GDM1 (cell line): Measurements from ENCODE around the gene MACIR.
A peak's percentile ranks its signal among the peaks of the same experiment; 100 is the strongest.

Experiments
- DNase-seq: peaks from one replicate; lab custom pipeline; 2025; lab: John Stamatoyannopoulos, UW

MACIR gene

DNA sequence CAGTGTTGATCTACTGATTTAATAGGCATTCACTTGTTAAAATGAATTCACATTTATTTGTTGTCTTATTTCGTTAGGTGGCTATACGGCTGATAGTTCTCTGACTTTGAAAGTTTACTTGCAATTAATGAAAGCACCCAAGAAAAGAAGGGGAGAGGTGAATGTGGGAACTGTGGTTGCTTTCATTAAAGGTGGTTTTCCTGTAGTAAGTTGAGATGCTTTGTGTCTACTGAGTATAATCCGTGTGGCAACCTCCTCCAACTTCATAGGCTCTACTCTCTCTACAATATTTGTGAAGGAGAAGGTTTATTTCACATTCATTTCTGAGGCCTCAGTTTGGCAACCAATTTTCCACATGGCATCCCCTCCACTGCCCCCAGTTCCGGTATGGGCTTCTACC lies 12.8 kb upstream of the MACIR start:
- DNase-seq: no peak

DNA sequence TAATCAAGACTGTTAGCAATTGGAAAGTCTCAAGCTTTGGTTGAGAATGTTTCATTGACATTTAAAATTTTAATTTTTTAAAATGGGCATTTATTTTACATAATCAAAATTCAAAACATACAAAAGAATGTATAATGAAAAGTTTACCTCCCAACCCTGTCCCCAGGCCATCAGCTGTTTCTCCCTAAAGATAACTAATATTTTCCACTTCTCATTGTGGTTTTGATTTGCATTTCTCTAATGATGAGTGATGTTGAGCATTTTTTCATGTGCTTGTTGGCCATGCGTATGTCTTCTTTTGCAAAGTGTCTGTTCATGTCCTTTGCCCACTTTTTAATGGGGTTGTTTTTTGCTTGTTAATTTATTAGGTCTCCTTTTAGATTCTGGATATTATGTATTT lies 11.4 kb upstream of the MACIR start:
- DNase-seq: no peak

- DNase-seq: no peak
These were observed 9.5 kb upstream of the MACIR start for GRCh38 chr5:103249068-103249467.

GRCh38 chr5:103254921-103255320 lies 3.6 kb upstream of the MACIR start:
- DNase-seq: no peak

GRCh38 chr5:103255691-103256090 lies 2.9 kb upstream of the MACIR start:
- DNase-seq: no peak

- DNase-seq: no peak
These were observed 2.4 kb upstream of the MACIR start for GRCh38 chr5:103256178-103256577.

DNA sequence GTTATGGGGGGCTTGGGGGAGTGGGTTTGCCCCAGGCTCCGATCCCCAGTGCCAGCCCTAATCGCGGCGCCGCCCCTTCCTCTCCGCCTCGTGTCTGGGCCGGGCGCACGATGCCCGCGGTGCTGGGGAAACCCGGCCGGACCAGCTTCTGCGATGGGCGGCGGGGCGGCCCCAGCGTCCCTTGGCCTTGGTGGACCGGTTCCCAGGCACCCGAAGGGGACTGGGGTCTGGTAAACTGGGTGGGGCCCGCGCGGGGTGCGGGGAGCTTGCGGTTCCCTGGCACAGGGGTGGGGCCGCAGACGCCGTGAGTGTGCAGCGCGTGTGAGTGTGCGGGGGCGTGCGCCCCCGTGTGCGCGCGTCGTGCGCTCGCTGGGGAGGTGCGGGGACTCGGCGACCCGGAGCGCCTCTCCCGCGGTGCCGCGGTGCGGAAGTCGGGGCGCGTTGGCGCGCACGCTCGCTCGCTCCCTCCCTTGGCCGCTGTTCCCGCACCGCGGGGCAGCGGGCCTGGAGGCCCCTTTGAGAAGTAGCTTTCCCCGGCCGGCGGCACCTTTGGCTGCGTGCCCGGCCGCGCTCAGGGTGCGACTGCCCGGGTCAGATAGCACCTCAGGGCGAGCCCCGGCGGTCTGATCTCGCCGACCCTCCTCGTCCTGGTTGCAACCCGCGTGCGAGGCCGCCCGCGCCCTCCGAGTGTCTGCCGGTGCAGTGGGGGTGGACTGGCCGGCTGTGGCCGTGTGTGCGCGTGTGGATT lies 568 bp downstream of the MACIR start:
- DNase-seq: peak; percentile 64

DNA sequence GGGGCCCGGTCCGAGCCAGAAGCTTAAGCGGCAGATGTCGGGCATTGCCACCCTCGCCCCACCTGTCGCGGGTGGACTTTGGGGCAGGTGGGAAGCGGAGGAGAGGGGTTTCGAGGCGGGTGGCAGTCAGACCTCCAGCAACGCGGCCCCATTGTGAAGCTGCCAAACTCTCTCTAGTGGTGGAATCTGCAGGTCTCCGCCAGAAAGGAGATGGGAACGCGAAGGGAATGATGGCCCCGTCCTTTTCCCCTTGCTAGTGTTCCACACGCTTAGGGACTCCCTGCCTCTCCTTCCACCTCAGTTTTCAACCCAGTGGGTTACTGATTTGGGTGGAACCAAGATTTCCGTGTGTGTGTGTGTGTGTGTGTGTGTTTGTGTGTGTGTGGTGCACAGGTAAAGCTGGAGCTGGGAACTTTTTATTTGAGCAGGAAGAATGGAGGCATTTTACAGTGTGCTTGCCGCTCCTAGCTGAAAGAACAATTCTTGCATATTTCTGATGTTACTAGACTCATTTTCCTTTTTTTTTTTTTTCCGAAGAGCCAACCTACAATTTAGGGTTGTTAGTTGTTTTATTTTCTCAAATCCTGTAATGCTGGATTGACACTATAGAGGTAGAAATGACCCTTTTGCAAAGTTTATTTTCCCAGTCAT lies 1.3 kb downstream of the MACIR start:
- peak; percentile 19 for DNase-seq

DNA sequence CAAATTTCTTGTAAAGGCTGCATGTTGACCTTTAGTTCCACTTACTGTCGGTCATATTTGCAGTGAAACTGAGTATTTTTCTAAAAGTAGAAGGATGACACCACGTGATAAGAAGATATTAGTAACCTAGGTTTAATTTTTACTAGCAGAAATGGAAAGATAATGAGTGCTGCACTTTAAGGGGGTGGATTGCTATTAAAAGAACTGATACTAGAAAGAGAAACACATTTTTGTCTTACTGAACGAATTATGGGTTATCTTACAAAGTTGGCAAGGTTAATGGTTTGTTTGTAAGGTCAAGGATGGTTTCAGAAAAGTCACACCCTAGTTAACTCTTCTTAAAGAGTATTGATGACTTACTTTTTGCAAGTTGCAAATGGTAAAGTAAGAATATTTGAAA lies 2.4 kb downstream of the MACIR start:
- DNase-seq: no peak

DNA sequence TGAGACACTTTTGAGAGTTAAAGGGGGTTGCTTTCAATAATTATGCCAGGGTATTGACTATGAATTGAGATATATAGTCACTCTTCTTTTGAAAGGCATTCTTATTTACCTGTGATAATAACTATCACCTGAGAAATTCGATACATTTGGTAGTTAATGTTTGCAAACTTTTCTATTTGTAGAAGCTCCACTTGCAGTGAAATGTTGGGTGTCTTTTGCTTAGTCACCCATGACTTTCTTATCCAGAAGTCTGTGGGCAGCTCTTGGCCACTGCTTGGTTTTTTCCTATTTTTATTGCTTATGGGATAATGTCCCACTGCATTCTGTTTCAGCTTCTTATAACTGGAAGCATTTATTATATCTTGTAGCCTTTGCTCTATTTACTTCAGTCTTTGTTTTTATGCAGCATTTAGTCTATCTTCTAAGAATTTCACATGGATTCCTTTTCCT lies 3.9 kb downstream of the MACIR start:
- no peak for DNase-seq

- no peak for DNase-seq
These were observed 4.5 kb downstream of the MACIR start for GRCh38 chr5:103263054-103263453.

- DNase-seq: no peak
These were observed 5.9 kb downstream of the MACIR start for GRCh38 chr5:103264508-103264907.

DNA sequence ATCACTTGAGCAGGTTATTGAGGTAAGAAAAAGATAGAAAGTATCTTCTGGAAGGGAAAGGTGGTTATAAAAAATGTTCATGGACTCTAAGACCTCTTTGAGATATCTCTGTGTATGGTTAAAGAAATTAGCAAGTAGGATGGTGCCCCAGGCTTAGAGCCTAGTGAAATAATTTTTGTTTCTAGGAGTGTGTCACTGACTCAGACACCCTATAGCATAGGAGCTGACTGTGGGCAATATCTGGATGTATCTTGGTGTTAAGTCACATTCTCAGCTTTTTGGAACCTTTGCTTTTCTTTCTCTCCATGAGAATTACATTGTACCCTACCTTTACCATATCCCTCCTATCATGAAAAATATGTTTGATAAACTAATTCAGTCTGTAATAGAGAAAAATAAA lies 12.0 kb downstream of the MACIR start:
- DNase-seq: no peak

GRCh38 chr5:103271570-103272289 lies 13.2 kb downstream of the MACIR start:
- no peak for DNase-seq

DNA sequence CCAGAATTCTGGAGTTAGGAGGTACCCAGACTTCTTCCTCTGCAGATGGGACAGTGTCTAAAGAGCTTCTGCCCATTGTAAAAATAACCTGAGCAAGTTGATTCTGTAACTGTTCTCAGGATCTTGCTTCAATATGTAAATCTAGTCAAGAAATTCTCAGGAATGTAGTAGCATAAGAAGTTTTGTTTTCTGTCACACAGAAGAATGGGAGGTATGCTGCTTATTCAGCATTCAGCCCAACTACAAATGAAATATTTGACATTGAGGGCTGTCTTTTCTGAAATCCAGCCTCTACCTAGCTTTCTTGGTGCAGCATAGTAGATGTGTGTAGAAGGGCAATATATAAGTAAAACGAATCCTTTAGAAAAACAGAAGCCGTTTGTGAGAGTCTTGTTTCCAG lies 13.8 kb downstream of the MACIR start:
- DNase-seq: no peak

DNA sequence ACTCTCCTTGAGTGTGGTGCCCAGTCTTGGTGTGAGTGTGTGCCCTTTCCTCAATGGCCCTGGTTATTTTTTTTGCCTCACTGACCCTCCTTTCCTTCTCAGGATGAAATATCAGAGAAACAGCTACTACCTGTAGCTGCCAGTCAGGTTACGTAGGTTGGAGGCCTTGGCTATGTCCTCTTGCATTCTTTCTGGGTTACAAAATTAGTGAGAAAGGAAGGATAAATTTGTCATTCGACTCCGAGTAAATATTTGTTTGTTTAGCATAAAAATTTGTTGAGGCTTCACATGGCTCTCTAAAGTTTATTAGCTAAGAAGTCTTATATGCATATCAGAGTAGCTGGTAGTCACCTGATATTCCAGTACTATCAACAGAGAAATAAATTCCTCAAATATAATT lies 15.4 kb downstream of the MACIR start:
- DNase-seq: no peak

- DNase-seq: no peak
These were observed 17.3 kb downstream of the MACIR start for GRCh38 chr5:103275851-103276250.

DNA sequence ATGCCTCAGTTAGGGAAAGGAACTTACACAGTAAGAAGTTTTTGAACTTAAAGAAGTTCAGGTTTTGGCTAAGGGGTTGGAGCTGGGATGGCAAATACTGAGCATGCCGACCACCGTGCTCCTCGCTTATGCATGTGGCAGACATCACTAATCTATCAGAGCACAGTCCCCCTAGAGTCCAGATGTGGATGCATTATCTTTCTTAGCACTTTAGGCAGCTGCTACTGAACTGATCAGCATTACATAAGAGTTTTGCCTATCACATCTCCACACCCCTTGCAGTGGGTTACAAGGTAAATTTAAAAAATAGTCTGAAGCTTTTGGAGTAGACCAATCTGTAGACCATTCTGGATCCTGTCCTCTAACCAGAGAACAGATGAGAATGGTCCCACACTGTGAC lies 22.4 kb downstream of the MACIR start:
- DNase-seq: no peak

- no peak for DNase-seq
These were observed 24.6 kb downstream of the MACIR start for GRCh38 chr5:103283120-103283519.

DNA sequence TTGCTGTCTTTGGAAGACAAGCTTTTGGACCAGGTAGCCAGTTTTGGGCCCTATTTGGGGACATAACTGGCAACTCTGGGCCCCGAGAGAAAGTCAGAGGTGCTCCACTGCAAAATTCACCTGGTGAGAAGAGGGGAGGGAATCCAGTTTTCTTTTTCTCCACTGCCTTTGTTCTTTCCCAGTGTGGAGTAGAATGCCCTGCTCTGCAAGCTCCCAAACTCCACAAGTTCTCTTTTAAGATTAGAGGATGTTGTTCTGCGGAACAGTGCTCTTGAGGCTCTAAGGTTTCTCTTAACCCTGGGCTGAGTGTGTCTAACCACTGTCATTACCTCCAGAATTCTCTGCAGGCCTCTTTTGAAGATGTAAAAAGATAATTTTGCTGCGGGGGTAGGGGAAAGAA lies 25.3 kb downstream of the MACIR start:
- DNase-seq: no peak

DNA sequence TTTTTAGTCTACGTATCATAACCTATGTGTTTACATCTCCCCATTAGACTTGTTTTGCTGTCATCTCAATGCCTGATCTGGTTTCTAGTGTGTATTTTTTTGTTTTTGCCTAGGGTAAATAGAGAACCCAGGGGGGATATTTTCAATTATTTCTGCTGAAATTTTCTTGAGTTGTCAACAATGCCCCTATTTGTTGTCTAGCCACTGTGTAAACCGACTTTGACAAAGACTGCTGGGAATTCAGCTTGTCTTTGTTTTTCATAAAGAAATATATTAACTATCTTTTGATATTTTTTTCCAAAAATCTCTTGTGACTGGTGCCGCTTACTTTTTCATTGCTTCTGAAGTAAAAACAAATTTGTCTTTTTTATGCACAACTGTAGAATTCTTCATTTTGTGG lies 28.1 kb downstream of the MACIR start:
- no peak for DNase-seq

DNA sequence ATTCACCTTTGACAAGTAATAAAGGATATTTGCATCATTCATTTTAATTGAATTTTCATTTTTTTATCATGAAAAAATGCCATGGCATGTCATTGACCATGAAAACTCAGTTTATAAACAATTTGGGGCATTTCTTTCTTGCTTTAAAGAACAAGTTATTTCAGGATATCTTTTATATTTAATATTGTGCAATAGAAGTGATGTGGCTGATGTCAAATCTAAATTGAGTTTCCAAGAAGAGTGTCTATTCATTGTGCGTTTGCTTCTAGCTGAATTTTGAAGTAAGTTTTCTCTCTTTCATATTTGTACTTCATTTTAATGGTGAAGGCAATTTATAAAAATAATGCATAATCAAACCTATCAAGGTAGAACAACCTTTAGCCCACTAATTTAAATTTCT lies 30.5 kb downstream of the MACIR start:
- DNase-seq: no peak

DNA sequence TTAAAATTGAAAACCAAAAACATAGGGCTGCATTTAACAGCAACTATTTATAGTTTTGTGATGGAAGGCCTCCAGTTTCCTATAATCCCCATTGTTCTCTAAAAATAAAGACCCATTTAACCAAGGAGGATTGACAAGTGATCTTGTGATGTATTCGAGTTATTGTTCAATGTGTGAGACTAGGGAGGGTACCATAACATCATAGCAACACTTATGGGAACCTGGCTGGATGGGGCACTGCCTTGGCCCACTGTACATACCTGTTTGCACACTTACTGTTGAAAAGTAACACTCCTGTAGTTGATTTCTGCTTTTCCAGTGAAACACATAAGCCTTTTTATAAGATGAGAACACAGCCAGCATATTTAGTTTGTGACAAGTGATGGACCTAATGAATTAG lies 32.3 kb downstream of the MACIR start:
- no peak for DNase-seq
